ENCODE measurements around the gene SLAMF7. TPM values are rescaled to one million over a fixed set of nuclear protein-coding genes. Genes with fewer than 3 reads are reported as not detected.

The SLAMF7 gene
- total and polyA plus RNA-seq, 2 donors (not counting 3 experiments of a cell fraction or from before 2014, with no cell fraction given): not detected

GRCh38 chr1:160752406-160752805, 13.4 kb downstream of the SLAMF7 start:
- intact Hi-C loops (cut with micrococcal nuclease): no loop called here
- Histone ChIP-seq H3K36me3 (ENCODE audit: control insufficient read depth in 2 of 2, extremely low read depth in 1 of 2, insufficient read depth in 2 of 2, low read length in 2 of 2) (no peaks in the 10 kb centered on the region), H3K4me2 (ENCODE audit: insufficient read depth, low read length) (no peak overlapping the region), H3K4me3 (replicated peaks in 1 of 3; ENCODE audit: insufficient read depth in 1 of 3, low read depth in 1 of 3, low read length in 3 of 3) (no peak overlapping the region), H3K9ac (replicated peaks; ENCODE audit: extremely low read depth, insufficient read depth, low read length) (no peak overlapping the region), H4K20me1 (replicated peaks; ENCODE audit: control insufficient read depth, extremely low read depth, insufficient read depth, low read length) (no peaks in the 10 kb centered on the region), H3K4me1 (ENCODE audit: control insufficient read depth, extremely low read depth, insufficient read depth, low read length) (no peaks in the 10 kb centered on the region), H2AFZ (ENCODE audit: low read depth, low read length) (no peak overlapping the region), H3K27ac (ENCODE audit: insufficient read depth, low read depth, low read length) (no peak overlapping the region), H3K9me3 (replicated peaks; ENCODE audit: control insufficient read depth, insufficient read depth, low read length) (no peaks in the 10 kb centered on the region), H3K9me1 (replicated peaks; ENCODE audit: control insufficient read depth, extremely low read depth, insufficient read depth, low read length) (no peaks in the 10 kb centered on the region), H3K79me2 (ENCODE audit: control insufficient read depth, insufficient read depth, low read length) (no peaks in the 10 kb centered on the region), H3K27me3 (ENCODE audit: control insufficient read depth in 2 of 2, insufficient read depth in 2 of 2, low read length in 2 of 2) (peaks cover 2 to 7% of the 10 kb centered on the region in 2 experiments)
- dilution Hi-C loops (cut with MboI; ENCODE audit: extremely low pct_ligation_motif_present, low sequenced_read_pairs): no loop called here
- DNase-seq (ENCODE audit: low read depth, low spot score) (no peak), FAIRE-seq (no peak)
- TF ChIP-seq JUN (IDR thresholded peaks at IDR 0.05; ENCODE audit: borderline replicate concordance, insufficient read depth, insufficient read length, low read depth) (no peak), EZH2 (IDR thresholded peaks at IDR 0.05; ENCODE audit: borderline replicate concordance, low read depth, low read length, severe bottlenecking) (no peak), MAX (IDR thresholded peaks at IDR 0.05; ENCODE audit: insufficient read depth, insufficient read length) (no peak)
- no TSS peak for BruUV-seq (replicated peaks)
- CTCF ChIA-PET: no interaction called here
- POLR2A ChIA-PET: no interaction called here

GRCh38 chr1:160752924-160753323, 13.9 kb downstream of the SLAMF7 start:
- POLR2A ChIA-PET: no interaction called here
- Histone ChIP-seq H3K36me3 (ENCODE audit: control insufficient read depth in 2 of 2, extremely low read depth in 1 of 2, insufficient read depth in 2 of 2, low read length in 2 of 2) (no peaks in the 10 kb centered on the region), H3K4me1 (ENCODE audit: control insufficient read depth, extremely low read depth, insufficient read depth, low read length) (no peaks in the 10 kb centered on the region), H3K27me3 (ENCODE audit: control insufficient read depth in 2 of 2, insufficient read depth in 2 of 2, low read length in 2 of 2) (peaks cover 2 to 7% of the 10 kb centered on the region in 2 experiments), H3K27ac (ENCODE audit: insufficient read depth, low read depth, low read length) (no peak overlapping the region), H3K9me3 (replicated peaks; ENCODE audit: control insufficient read depth, insufficient read depth, low read length) (no peaks in the 10 kb centered on the region), H3K9me1 (replicated peaks; ENCODE audit: control insufficient read depth, extremely low read depth, insufficient read depth, low read length) (no peaks in the 10 kb centered on the region), H3K79me2 (ENCODE audit: control insufficient read depth, insufficient read depth, low read length) (no peaks in the 10 kb centered on the region), H3K9ac (replicated peaks; ENCODE audit: extremely low read depth, insufficient read depth, low read length) (no peak overlapping the region), H4K20me1 (replicated peaks; ENCODE audit: control insufficient read depth, extremely low read depth, insufficient read depth, low read length) (no peaks in the 10 kb centered on the region), H3K4me3 (replicated peaks in 1 of 3; ENCODE audit: insufficient read depth in 1 of 3, low read depth in 1 of 3, low read length in 3 of 3) (no peak overlapping the region), H3K4me2 (ENCODE audit: insufficient read depth, low read length) (no peak overlapping the region), H2AFZ (ENCODE audit: low read depth, low read length) (no peak overlapping the region)
- dilution Hi-C loops (cut with MboI; ENCODE audit: extremely low pct_ligation_motif_present, low sequenced_read_pairs): no loop called here
- CTCF ChIA-PET: no interaction called here
- intact Hi-C loops (cut with micrococcal nuclease): no loop called here
- no TSS peak for BruUV-seq (replicated peaks)
- FAIRE-seq (no peak), DNase-seq (ENCODE audit: low read depth, low spot score) (no peak)
- TF ChIP-seq FOS (IDR thresholded peaks at IDR 0.05; ENCODE audit: borderline replicate concordance, insufficient read depth, low read length) (no peak), MAX (IDR thresholded peaks at IDR 0.05; ENCODE audit: insufficient read depth, insufficient read length) (no peak), MYC (IDR thresholded peaks at IDR 0.05; ENCODE audit: low read depth, low read length) (no peak), POLR2A (IDR thresholded peaks at IDR 0.05; ENCODE audit: low read depth, low read length) (no peak), JUN (IDR thresholded peaks at IDR 0.05; ENCODE audit: borderline replicate concordance, insufficient read depth, insufficient read length, low read depth) (no peak), CTCF (IDR thresholded peaks at IDR 0.05; ENCODE audit: extremely low read depth in 1 of 2, insufficient read depth in 1 of 2, low read depth in 1 of 2, low read length in 2 of 2) (no peak), GATA2 (IDR thresholded peaks at IDR 0.05; ENCODE audit: insufficient read depth, insufficient read length, low read depth, low read length) (no peak), EZH2 (IDR thresholded peaks at IDR 0.05; ENCODE audit: borderline replicate concordance, low read depth, low read length, severe bottlenecking) (no peak), POLR2AphosphoS5 (IDR thresholded peaks at IDR 0.05; ENCODE audit: insufficient read depth, low read depth, low read length) (no peak)

All from endothelial cell of umbilical vein (primary cell).